ENCODE data around the gene KMO. TPM values are rescaled to one million over a fixed set of nuclear protein-coding genes. Genes with fewer than 3 reads are reported as not detected.

KMO gene
- total RNA-seq, 4 donors from 2014 or later: 0.62 to 3.1 (median 1.1) TPM; not detected in 1

DNA sequence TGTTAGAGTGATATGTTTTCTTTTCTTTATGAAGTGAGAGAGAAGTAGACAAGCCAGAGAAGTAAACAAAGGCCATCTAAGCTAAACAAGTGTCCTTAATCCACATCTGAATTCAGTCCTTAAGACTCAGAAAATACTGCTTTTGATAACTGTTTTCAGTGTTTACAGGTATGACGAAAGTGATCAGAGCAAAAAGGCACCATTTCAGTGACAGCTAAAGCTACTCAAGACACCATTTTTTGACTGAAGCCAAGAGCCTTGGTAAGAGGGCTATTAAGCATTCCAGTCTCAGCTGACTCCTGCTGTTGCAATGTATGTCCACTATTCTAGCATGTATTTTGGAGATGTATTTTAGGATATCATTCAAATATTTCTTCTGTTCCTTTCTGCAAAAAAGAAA lies 4.1 kb downstream of the KMO start:
- WGBS, 2 donors (ENCODE audit: low coverage in 1 of 2): 20 to 78% methylated on average over 1 of the region's 1 CpG
- H3K36me3 ChIP-seq: no peaks in the 10 kb centered on the region
- H3K4me1 ChIP-seq: no peaks in the 10 kb centered on the region
- no peak for ATAC-seq
- no peaks in the 10 kb centered on the region for H3K9me3 ChIP-seq
- no peak overlapping the region for H3K27ac ChIP-seq
- peaks cover 11% of the 10 kb centered on the region for H3K27me3 ChIP-seq
- TF ChIP-seq EP300 (IDR thresholded peaks at IDR 0.05) (no peak), POLR2A (IDR thresholded peaks at IDR 0.05) (no peak), POLR2AphosphoS5 (IDR thresholded peaks at IDR 0.05) (no peak)
- TF ChIP-seq, protein P1, sequence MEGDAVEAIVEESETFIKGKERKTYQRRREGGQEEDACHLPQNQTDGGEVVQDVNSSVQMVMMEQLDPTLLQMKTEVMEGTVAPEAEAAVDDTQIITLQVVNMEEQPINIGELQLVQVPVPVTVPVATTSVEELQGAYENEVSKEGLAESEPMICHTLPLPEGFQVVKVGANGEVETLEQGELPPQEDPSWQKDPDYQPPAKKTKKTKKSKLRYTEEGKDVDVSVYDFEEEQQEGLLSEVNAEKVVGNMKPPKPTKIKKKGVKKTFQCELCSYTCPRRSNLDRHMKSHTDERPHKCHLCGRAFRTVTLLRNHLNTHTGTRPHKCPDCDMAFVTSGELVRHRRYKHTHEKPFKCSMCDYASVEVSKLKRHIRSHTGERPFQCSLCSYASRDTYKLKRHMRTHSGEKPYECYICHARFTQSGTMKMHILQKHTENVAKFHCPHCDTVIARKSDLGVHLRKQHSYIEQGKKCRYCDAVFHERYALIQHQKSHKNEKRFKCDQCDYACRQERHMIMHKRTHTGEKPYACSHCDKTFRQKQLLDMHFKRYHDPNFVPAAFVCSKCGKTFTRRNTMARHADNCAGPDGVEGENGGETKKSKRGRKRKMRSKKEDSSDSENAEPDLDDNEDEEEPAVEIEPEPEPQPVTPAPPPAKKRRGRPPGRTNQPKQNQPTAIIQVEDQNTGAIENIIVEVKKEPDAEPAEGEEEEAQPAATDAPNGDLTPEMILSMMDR (IDR thresholded peaks at IDR 0.05): no peak
- no peak overlapping the region for H3K4me3 ChIP-seq

DNA sequence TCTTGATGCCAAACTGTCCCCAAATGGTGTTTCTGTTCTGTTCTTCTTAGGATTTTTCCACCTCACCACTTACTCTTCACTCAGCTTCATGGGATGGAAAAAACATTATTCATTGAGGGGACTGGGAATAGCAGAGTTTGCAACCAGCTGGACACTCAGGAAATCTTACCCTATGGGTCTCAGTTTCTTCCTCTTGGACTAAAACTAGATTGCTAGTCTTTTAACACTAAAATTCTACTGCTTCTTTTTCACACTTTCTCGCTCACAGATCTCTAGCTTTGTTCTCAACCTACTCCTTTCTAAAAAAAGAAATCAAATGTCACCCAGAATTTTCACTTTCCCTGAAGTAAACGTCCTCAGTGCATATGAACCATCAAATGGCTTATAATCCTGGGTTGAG lies 4.8 kb downstream of the KMO start:
- Histone ChIP-seq H3K27ac (no peak overlapping the region), H3K9me3 (no peaks in the 10 kb centered on the region), H3K4me1 (no peaks in the 10 kb centered on the region), H3K4me3 (no peak overlapping the region), H3K27me3 (peaks cover 9% of the 10 kb centered on the region), H3K36me3 (no peaks in the 10 kb centered on the region)
- ATAC-seq: no peak
- WGBS, 2 donors (ENCODE audit: low coverage in 1 of 2): 61 to 86% methylated on average over 2 of the region's 2 CpGs
- TF ChIP-seq, protein P1 (IDR thresholded peaks at IDR 0.05): no peak
- TF ChIP-seq POLR2A (IDR thresholded peaks at IDR 0.05) (no peak), EP300 (IDR thresholded peaks at IDR 0.05) (no peak), POLR2AphosphoS5 (IDR thresholded peaks at IDR 0.05) (no peak)

GRCh38 chr1:241542199-241542907 lies 10.2 kb downstream of the KMO start:
- no peaks in the 10 kb centered on the region for H3K9me3 ChIP-seq
- no peaks in the 10 kb centered on the region for H3K4me1 ChIP-seq
- 79 to 91% methylated on average over 6 to 7 of the region's 7 CpGs for WGBS, 2 donors (ENCODE audit: low coverage in 1 of 2)
- ATAC-seq: no peak
- H3K27ac ChIP-seq: no peak overlapping the region
- no peak overlapping the region for H3K4me3 ChIP-seq
- TF ChIP-seq POLR2AphosphoS5 (IDR thresholded peaks at IDR 0.05): no peak
- TF ChIP-seq, protein P1 (IDR thresholded peaks at IDR 0.05): no peak
- TF ChIP-seq POLR2A (IDR thresholded peaks at IDR 0.05): no peak
- TF ChIP-seq EP300 (IDR thresholded peaks at IDR 0.05): no peak
- no peaks in the 10 kb centered on the region for H3K27me3 ChIP-seq
- H3K36me3 ChIP-seq: no peaks in the 10 kb centered on the region

DNA sequence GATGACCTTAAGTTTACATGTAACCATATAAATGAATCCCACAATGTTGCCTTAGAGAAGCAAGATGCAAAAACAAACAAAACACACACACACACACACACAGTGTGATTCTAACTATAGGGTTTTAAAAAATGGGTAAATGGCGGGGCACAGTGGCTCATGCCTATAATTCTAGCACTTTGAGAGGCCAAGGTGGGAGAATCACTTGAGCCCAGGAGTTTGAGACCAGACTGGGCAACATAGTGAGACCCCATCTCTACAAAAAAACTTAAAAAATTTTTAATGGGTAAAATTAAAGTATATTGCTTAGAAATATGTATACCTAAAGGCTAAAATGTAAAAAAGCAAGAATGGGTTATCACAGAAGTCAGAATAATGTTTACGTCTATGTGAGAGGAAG lies 15.8 kb downstream of the KMO start:
- Histone ChIP-seq H3K27me3 (no peaks in the 10 kb centered on the region), H3K9me3 (no peaks in the 10 kb centered on the region), H3K4me3 (no peak overlapping the region), H3K36me3 (no peaks in the 10 kb centered on the region), H3K4me1 (no peaks in the 10 kb centered on the region), H3K27ac (no peak overlapping the region)
- TF ChIP-seq POLR2A (IDR thresholded peaks at IDR 0.05) (no peak), EP300 (IDR thresholded peaks at IDR 0.05) (no peak), POLR2AphosphoS5 (IDR thresholded peaks at IDR 0.05) (no peak)
- TF ChIP-seq, protein P1 (IDR thresholded peaks at IDR 0.05): no peak
- no peak for ATAC-seq
- 58 to 71% methylated on average over 2 of the region's 2 CpGs for WGBS, 2 donors (ENCODE audit: low coverage in 1 of 2)

DNA sequence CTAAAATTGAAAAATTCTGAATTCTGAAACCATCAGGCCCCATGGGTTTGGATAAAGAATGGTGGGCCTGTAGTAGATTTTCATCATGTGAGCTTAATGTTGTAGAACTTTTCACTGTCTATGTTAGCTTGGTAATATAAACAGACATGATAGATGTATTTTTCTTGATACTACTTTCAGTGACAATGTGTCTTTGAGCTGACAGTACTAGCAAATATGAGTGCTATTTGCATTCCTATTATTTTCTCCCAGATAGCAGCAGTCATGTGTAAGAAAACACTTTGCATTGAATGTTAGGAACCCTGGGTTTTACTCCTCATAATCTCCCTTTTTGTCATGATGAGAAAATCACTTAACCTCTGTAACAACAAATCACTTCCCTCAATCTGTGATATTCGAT lies 18.1 kb downstream of the KMO start:
- Histone ChIP-seq H3K4me3 (no peak overlapping the region), H3K27ac (no peak overlapping the region), H3K9me3 (no peaks in the 10 kb centered on the region), H3K27me3 (no peaks in the 10 kb centered on the region), H3K4me1 (no peaks in the 10 kb centered on the region), H3K36me3 (no peaks in the 10 kb centered on the region)
- ATAC-seq: no peak
- WGBS, 2 donors (ENCODE audit: low coverage in 1 of 2): 79 to 83% methylated on average over 1 of the region's 1 CpG
- TF ChIP-seq POLR2AphosphoS5 (IDR thresholded peaks at IDR 0.05) (no peak), POLR2A (IDR thresholded peaks at IDR 0.05) (no peak), EP300 (IDR thresholded peaks at IDR 0.05) (no peak)
- TF ChIP-seq, protein P1 (IDR thresholded peaks at IDR 0.05): no peak
